Stimulated activated CD8-positive, alpha-beta memory T cell treated with anti-CD3 and anti-CD28 coated beads, Interleukin-15, amount 100 ng/mL, for 4 hours (primary cell): Measurements from ENCODE around the gene RPL19.

Source experiments
- DNase-seq, 2 donors: peaks; one replicate each; pipeline ENCODE4 v3.0.0-alpha.2; 2020; ENCODE audit warnings: low read depth in 2 of 2

RPL19 gene

GRCh38 chr17:39223907-39224777, 24.1 kb downstream of the RPL19 start:
- no peak for DNase-seq

GRCh38 chr17:39224778-39225307, 24.8 kb downstream of the RPL19 start:
- no peak for DNase-seq

- DNase-seq, result no peak
These were observed 25.4 kb downstream of the RPL19 start, which contains the start of gene STAC2 for GRCh38 chr17:39225308-39225958. Gene STAC2 (minus strand): TSS chr17:39225945. CDS start chr17:39225502, 443 bp downstream.

DNA sequence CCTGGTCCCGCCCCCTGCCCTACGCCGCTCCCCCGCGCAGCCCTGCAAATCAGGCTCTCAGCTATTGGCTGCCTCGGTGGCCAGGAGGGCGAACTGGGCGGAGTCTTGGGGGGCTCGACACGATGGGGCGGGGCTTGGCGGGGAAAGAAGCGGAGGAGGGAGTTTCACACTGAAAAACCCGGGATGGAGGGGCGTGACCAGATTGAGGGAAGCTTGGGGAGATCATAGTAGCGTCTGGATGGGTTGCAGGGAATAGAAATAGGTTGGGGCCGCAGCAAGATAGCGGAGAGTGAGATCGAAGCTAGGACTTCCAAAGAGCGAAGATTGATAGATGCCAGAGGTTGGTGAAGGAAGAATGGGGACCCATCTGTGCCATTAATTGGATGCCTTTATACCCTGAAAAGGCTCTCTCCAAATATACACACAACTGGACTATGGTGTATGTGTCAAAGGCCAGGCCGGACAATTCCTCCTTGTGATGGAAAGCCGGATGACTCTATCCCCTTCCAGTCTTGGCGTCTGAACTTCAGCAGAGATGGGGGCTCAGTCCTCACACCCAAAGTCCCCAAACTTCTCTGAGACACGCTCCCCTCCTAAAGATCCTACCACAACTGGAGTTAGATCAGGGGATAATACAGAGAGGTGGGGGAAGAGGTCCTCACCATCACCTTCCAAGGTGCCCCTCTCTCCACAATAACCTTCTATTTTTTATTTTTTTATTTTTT, 26.0 kb downstream of the RPL19 start:
- DNase-seq, result peak; percentile 36 to 46

DNA sequence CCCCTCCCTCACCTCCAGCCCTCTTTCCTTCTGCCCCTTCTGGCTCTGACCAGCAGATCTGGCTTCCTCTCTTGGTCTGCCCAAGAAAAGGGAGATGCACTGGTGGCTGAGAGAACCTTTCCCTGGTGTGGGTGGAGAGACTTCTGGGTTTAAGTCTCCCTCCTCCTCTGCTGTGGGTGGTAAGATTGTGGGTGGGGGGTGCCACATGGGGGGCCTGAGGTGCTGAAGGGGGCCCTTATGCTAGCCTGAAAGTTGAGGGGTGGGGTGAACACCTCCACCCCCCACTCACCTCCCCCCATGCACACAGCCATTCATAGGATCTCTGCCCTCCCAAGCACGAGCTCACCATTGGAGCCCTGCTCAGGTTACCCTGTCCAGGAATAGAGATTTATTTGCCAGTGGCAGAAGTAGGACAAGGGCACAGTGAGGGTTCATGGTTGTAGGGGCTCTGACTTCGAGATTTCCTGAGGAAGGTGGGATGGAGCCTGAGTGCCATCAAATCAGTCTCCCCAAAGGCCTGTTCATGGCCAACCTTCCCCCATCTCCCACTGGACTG, 27.4 kb downstream of the RPL19 start:
- DNase-seq, result no peak

DNA sequence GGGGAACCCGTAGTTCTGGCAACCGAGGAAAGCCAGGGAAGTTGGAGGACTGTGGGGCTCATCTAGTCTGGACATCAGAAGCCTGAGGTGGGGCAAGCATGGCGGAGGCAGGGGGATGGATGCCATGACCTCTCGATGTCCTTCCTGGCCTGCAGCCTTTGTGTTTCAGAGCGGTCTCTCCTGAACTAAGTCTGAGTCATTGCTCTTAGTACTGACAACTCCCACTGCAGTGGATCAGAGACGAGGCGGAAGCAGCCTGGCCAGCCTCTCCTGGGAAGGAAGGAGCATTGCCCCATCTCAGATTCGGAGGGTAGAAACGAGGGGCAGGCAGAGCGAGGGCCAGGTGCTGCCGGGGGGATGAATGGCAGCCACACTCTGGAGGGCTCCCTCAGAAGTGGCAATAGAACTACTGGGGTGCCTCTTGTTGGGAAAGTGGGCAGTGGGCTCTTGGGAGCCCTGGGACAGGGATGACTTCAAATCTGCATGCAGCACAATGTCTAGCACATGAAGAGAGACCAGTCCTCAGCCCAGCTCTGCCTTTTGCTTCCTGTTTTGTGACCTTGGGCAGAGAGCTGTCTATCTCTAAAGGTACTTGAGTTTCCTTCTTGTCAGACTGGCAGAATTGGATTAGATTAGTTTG, 29.3 kb downstream of the RPL19 start:
- no peak for DNase-seq

- no peak for DNase-seq
These were observed 30.3 kb downstream of the RPL19 start for GRCh38 chr17:39230361-39230760.

- no peak for DNase-seq
These were observed 31.0 kb downstream of the RPL19 start for GRCh38 chr17:39231091-39231561.

DNA sequence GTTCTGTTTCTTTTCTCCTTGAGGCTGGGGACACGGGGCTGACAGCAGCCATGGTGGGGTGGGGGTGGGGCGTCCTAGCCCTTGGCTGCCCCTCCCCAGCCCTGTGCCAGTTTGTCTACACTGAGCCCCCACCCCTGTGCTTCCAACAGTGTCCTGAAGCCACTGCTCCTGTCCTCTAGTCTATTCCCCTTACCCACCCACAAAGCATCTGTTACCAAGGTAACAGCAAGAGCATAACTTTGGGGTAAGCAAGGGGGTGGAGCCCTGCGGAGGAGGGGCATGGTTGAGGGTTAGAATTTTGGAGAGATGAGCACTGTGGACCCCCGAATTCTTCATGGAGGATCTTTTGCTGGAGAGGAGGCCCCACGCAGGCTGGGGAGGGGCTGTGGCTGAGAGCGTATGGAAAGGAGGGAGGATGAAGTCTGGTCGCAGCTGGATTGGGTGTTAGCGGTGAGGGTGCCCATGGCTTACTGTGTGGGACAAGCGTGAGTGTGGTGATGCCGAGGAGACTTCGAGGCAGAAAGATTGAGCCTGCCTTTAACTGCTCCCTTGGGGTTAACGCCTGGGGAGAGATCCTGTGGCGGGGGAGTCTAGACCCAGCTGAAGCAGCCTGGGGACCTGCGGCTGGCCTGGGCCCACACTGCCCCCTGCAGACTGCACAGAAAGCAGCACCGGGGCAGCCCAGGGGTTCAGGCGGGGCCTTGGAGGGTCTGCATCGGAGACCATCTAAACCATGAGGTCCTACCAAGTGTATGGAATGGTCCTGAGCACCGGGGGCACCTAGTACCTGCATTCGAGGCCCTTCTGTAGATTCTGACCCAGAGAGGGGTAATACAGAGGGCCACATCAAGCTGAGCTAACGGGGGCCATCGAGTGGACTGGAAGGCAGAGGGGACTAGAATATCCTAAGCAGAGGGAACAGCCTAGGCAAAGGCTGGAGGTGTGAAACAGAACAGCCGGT, 31.8 kb downstream of the RPL19 start:
- peak; percentile 24 to 34 for DNase-seq

GRCh38 chr17:39235555-39236449, 35.7 kb downstream of the RPL19 start:
- no peak for DNase-seq

- no peak for DNase-seq
These were observed 36.4 kb downstream of the RPL19 start for GRCh38 chr17:39236450-39236927.

- DNase-seq, result no peak
These were observed 36.9 kb downstream of the RPL19 start for GRCh38 chr17:39236981-39237441.

GRCh38 chr17:39237586-39237985, 37.5 kb downstream of the RPL19 start:
- DNase-seq, result no peak

GRCh38 chr17:39238311-39238972, 38.4 kb downstream of the RPL19 start:
- DNase-seq, result peak; percentile 57 to 80

DNA sequence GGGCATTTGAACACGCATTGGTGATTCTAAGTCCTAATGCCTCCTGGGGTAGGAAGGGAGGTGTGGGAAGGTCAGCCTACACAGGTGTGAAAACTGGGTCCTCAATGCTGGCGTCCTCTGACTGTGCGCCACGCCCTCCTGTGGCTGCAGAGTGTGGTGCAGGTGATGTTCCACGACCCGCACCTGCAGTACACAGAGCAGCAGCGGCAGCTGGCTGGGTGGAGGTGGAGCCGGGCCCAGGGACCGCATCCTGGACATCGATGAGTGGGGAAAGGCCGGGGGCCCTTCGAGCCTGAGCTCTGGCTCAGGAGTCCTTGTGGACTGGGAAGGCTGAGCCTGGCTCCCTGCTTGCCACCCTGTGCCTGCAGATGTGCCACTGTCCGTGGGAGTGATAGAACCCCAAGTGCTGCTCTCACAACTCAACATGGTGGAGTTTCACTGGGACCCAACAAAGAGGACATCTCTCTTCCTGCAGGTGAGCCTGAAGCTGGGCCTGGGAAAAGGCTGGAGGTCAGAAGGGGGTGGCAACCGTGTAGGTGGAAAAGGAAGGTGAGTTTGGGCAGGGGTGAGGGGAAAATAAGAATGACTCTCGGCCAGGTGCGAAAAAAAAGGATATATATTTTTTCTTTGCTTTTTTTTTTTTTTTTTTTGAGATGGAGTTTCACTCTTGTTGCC, 39.7 kb downstream of the RPL19 start:
- peak; percentile 29 to 32 for DNase-seq

- DNase-seq, result no peak
These were observed 40.5 kb downstream of the RPL19 start for GRCh38 chr17:39240631-39241030.

- no peak for DNase-seq
These were observed 43.1 kb downstream of the RPL19 start for GRCh38 chr17:39243155-39243554.
